Fibroblast of lung (primary cell): ENCODE results near the gene ULK3. TPM values are rescaled to one million over a fixed set of nuclear protein-coding genes. Genes with fewer than 3 reads are reported as not detected.

ENCODE experiments used
- DNase-seq, 2 donors: peaks; one replicate each; pipeline versions ENCODE4 v3.0.0 to v3.0.0-alpha.2; 2010; ENCODE audit warnings: low read depth in 2 of 2
- H2AFZ ChIP-seq: 2 replicates; pipeline ENCODE4 v1.5.1; 2012; ENCODE audit warnings: low read length, control low read depth, inconsistent platforms
- H3K27ac ChIP-seq: 2 replicates; pipeline ENCODE4 v1.5.1; 2011; ENCODE audit warnings: low read length, control low read depth; ENCODE audit not compliant: insufficient read depth
- H3K27me3 ChIP-seq: 2 replicates; pipeline ENCODE4 v1.5.1; 2011; ENCODE audit warnings: mild to moderate bottlenecking, low read length; ENCODE audit not compliant: control insufficient read depth, insufficient read depth
- H3K36me3 ChIP-seq: 2 replicates; pipeline ENCODE4 v1.5.1; 2011; ENCODE audit warnings: low read length; ENCODE audit not compliant: control insufficient read depth, insufficient read depth
- H3K4me1 ChIP-seq: 2 replicates; pipeline ENCODE4 v1.5.1; 2011; ENCODE audit warnings: low read length; ENCODE audit not compliant: control insufficient read depth, insufficient read depth; ENCODE audit errors: extremely low read depth
- H3K4me2 ChIP-seq: 2 replicates; pipeline ENCODE4 v1.5.1; 2011; ENCODE audit warnings: low read length, control low read depth; ENCODE audit not compliant: insufficient read depth; ENCODE audit errors: extremely low read depth
- H3K4me3 ChIP-seq, 4 experiments: fragments of 200-600 bp in 1 of 4; sonication (generic) in 1 of 4; replicated peaks in 1 of 4; 2 replicates each; pipeline ENCODE4 v1.5.1; 2011 to 2016; ENCODE audit warnings: low read length in 4 of 4, low read depth in 3 of 4, mild to moderate bottlenecking in 3 of 4, control low read depth in 2 of 4, inconsistent platforms in 1 of 4, mixed read lengths in 1 of 4; ENCODE audit not compliant: insufficient read depth in 1 of 4; ENCODE audit errors: control extremely low read depth in 1 of 4
- H3K79me2 ChIP-seq: 2 replicates; pipeline ENCODE4 v1.5.1; 2012; ENCODE audit warnings: mild to moderate bottlenecking, low read length, inconsistent platforms; ENCODE audit not compliant: control insufficient read depth, insufficient read depth
- H3K9ac ChIP-seq: 2 replicates; pipeline ENCODE4 v1.5.1; 2011; ENCODE audit warnings: mild to moderate bottlenecking, low read length, control low read depth; ENCODE audit not compliant: insufficient read depth
- H3K9me3 ChIP-seq: 2 replicates; pipeline ENCODE4 v1.5.1; 2012; ENCODE audit warnings: low read depth, low read length; ENCODE audit not compliant: control insufficient read depth, insufficient read depth
- H4K20me1 ChIP-seq: 2 replicates; pipeline ENCODE4 v1.5.1; 2011; ENCODE audit warnings: low read length; ENCODE audit not compliant: control insufficient read depth, insufficient read depth; ENCODE audit errors: extremely low read depth
- EZH2 ChIP-seq: IDR thresholded peaks from 2 replicates; pipeline ENCODE4 v1.5.1; 2012; ENCODE audit warnings: low read length, control low read depth, mild to moderate bottlenecking; ENCODE audit errors: missing control alignments
- polyA plus RNA-seq, 2 donors: library from polyadenylated mRNA; depleted of rRNA in 1 of 2; stranded (reverse) in 1 of 2; unstranded in 1 of 2; fragments of >200 nt; gene quantifications; 2 replicates each; pipeline ENCODE4 v1.2.1, GENCODE V29; 2011 to 2012; ENCODE audit warnings: missing spikeins in 1 of 2
- total RNA-seq: library from RNA; depleted of rRNA; stranded (reverse); fragments of >200 nt; gene quantifications from 2 replicates; pipeline ENCODE4 v1.2.1, GENCODE V29; 2014
- TF ChIP-seq, protein P1 (sequence below), 2 donors: IDR thresholded peaks in 1 of 2; conservative IDR thresholded peaks in 1 of 2; 1 replicate in 1 of 2; 2 replicates in 1 of 2; pipeline ENCODE4 v1.5.1; 2011 to 2012; ENCODE audit warnings: low read length in 2 of 2, control low read depth in 1 of 2, inconsistent platforms in 1 of 2, low read depth in 1 of 2, mild to moderate bottlenecking in 1 of 2

The ULK3 gene
- total and polyA plus RNA-seq, 2 donors (not counting 1 experiment from before 2014, with no cell fraction given) = 8.8 to 11.4 TPM

DNA sequence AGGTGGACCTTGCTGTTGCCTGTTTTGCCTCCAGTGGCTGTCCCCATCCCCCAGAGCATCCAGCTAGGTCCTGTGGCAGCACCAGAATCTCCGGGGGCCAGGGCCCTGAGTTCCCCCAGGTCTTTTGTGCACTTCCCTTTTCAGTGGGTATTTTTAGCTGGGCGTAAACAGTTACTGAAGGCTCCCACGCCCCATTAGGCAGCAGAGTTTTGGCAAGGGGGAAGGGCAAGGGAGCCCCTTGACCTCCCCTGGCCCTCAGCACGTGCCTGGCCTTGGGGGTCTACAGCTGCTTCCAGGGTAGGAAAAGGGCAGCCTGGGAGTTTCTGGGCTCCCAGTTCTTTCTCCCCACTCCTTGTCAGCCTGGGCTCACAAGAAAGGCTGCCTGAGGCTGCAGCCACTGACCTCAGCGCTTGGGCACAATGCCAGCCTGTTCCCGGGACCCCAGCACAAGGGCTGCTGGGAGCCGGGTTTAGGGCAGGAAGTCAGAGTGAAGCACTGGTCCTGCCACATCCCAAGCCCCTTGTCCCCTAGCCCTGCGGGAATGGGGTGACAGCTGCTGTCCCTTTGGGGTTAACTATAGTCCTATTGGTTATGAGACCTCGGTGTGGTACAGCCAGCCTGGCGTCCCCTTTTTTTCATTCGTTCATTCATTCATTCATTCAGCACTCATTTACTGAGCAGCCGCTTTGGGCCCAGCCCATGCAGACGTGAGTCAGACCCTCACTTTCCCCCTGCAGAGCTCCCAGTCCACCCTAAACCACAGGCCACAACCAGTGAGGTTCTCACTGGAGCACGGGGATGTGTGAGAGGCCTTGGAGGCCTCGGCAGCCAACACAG lies 52.7 kb downstream of the ULK3 start:
- Histone ChIP-seq H2AFZ (no peak overlapping the region), H3K4me2 (peak overlapping the region; percentile 23), H3K79me2 (peaks cover 79% of the 10 kb centered on the region), H4K20me1 (no peaks in the 10 kb centered on the region), H3K36me3 (no peaks in the 10 kb centered on the region), H3K27ac (peak overlapping the region; percentile 59), H3K9ac (peak overlapping the region; percentile 20), H3K4me1 (peaks cover 55% of the 10 kb centered on the region), H3K9me3 (no peaks in the 10 kb centered on the region), H3K4me3 (no peak overlapping the region), H3K27me3 (no peaks in the 10 kb centered on the region)
- TF ChIP-seq EZH2 = no peak
- TF ChIP-seq, protein P1, sequence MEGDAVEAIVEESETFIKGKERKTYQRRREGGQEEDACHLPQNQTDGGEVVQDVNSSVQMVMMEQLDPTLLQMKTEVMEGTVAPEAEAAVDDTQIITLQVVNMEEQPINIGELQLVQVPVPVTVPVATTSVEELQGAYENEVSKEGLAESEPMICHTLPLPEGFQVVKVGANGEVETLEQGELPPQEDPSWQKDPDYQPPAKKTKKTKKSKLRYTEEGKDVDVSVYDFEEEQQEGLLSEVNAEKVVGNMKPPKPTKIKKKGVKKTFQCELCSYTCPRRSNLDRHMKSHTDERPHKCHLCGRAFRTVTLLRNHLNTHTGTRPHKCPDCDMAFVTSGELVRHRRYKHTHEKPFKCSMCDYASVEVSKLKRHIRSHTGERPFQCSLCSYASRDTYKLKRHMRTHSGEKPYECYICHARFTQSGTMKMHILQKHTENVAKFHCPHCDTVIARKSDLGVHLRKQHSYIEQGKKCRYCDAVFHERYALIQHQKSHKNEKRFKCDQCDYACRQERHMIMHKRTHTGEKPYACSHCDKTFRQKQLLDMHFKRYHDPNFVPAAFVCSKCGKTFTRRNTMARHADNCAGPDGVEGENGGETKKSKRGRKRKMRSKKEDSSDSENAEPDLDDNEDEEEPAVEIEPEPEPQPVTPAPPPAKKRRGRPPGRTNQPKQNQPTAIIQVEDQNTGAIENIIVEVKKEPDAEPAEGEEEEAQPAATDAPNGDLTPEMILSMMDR (conservative IDR thresholded peaks at IDR 0.05 in 1 of 2, IDR thresholded peaks at IDR 0.05 in 1 of 2; ENCODE audit: low read depth in 1 of 2, low read length in 2 of 2) = no peak
- DNase-seq = peak; percentile 82 to 94

DNA sequence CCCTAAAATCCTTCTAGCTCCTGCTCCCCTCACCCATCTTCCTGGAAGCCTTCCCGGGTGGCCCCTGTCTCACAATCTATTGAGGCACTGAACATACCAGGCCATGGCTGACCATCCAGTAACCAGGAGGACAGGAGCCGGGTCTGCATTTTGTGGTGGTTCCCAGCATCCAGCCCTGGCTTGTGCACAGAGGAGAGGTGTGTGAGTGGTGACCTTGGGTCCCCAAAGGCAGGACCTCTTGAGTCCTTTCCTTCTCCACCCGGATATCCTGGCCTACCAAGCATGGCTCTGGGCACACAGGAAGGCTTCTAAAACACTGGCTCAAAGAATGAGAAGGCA lies 53.2 kb downstream of the ULK3 start:
- Histone ChIP-seq H3K27ac (peak overlapping the region; percentile 59), H3K27me3 (no peaks in the 10 kb centered on the region), H3K4me2 (peak overlapping the region; percentile 23), H3K36me3 (no peaks in the 10 kb centered on the region), H3K4me1 (peaks cover 59% of the 10 kb centered on the region), H4K20me1 (no peaks in the 10 kb centered on the region), H2AFZ (no peak overlapping the region), H3K4me3 (no peak overlapping the region), H3K9ac (peak overlapping the region; percentile 20), H3K9me3 (no peaks in the 10 kb centered on the region), H3K79me2 (peaks cover 79% of the 10 kb centered on the region)
- DNase-seq = no peak
- no peak for TF ChIP-seq EZH2
- TF ChIP-seq, protein P1 (conservative IDR thresholded peaks at IDR 0.05 in 1 of 2, IDR thresholded peaks at IDR 0.05 in 1 of 2; ENCODE audit: low read depth in 1 of 2, low read length in 2 of 2) = no peak

DNA sequence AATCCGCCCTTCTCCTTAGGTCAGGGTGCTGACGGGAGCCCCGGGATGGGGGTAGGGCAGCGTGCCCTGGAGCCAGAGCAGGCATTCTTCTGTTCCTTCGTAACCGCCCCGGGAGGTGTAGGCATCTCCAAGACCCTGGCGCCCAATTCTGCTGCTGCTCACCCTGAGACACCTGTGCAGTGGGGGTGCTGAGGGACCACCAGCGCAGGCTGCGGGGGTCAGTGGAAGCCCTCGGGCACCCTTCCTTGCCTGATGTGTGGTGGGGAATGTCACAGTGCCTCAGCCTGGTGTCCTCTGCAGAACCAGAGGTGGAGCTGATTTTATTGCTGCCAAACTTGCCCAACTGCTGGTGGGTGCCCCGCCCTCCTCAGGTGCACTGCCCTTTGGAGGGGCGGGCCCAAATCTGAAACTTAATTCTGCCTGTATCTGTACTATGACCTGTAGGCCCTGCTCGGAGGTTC lies 53.8 kb downstream of the ULK3 start:
- H3K27ac ChIP-seq = peak overlapping the region; percentile 59

More for the DNA sequence above, 53.8 kb downstream of the ULK3 start:
- peaks cover 64% of the 10 kb centered on the region for H3K4me1 ChIP-seq
- DNase-seq = no peak
- no peaks in the 10 kb centered on the region for H3K27me3 ChIP-seq
- H3K4me2 ChIP-seq = no peak overlapping the region
- TF ChIP-seq, protein P1 (conservative IDR thresholded peaks at IDR 0.05 in 1 of 2, IDR thresholded peaks at IDR 0.05 in 1 of 2; ENCODE audit: low read depth in 1 of 2, low read length in 2 of 2) = no peak
- no peak for TF ChIP-seq EZH2
- H3K36me3 ChIP-seq = no peaks in the 10 kb centered on the region
- H2AFZ ChIP-seq = no peak overlapping the region
- no peaks in the 10 kb centered on the region for H4K20me1 ChIP-seq
- H3K9me3 ChIP-seq = no peaks in the 10 kb centered on the region
- no peak overlapping the region for H3K9ac ChIP-seq
- peaks cover 79% of the 10 kb centered on the region for H3K79me2 ChIP-seq
- H3K4me3 ChIP-seq = no peak overlapping the region
